ENCODE data around the gene ARHGEF28.

ARHGEF28 gene

DNA sequence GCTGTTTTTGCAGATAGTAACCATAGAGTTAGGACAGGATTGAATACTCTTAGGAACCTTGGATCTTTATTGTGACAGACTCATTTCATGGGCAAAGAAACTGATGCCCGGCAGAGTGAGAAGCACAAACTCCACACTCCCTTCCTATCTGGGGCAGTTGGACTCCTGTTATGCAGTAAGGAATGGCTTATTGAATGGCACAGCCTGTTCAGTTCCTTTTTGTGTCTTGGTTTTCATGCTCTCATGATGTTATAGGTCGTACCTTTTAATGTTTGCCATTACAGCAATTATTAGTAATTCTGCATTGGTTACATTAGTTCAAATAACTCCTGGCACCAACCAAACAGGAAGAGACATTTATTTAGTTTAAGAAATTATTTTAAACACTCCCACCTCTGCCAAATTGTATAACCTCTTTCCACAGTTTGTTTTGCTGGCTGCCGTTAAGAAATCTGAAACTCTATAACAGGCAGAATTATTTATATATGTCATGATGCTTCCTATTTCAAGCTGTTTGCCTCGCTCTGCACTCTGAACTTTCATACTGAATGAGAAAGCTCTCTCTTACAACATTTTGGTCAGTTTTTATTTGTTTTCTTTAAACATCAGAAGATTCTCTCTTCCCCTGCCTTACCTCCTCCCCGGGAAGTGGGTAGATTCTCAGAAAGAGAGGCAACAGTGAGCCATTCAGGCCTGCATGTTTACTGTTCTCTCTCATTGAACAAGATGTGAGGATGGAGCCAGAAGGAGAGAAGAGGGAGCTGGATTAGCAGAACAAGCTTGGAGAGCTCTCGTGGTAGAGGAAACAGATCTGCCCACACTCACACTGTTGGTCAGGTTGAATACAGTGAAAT is 144.4 kb downstream of the ARHGEF28 start:
- no peaks in the 10 kb centered on the region for H3K79me1 ChIP-seq (ENCODE audit: low read length)
- no peak overlapping the region for H4K8ac ChIP-seq (ENCODE audit: low read depth, low read length)
- H3K4ac ChIP-seq (ENCODE audit: low read depth, low read length): no peak overlapping the region
- no peak overlapping the region for H3K4me2 ChIP-seq (ENCODE audit: low read length)
- H2BK5ac ChIP-seq (ENCODE audit: low read depth, low read length, poor library complexity): no peak overlapping the region
- H3K9ac ChIP-seq (ENCODE audit: low read length): no peak overlapping the region
- H3K79me2 ChIP-seq (ENCODE audit: control insufficient read depth, insufficient read depth, low read length, poor library complexity): no peaks in the 10 kb centered on the region
- no peak overlapping the region for H3K4me3 ChIP-seq (ENCODE audit: low read depth, low read length)
- H3K23ac ChIP-seq (ENCODE audit: low read length): no peak overlapping the region
- H4K91ac ChIP-seq (ENCODE audit: low read depth, low read length): no peak overlapping the region
- no peak overlapping the region for H2BK120ac ChIP-seq (ENCODE audit: insufficient read depth, low read length, poor library complexity)
- H3K14ac ChIP-seq (ENCODE audit: low read length): no peak overlapping the region
- peaks cover 6% of the 10 kb centered on the region for H3K9me3 ChIP-seq (ENCODE audit: insufficient read depth, low read depth, low read length)
- H3K27ac ChIP-seq (ENCODE audit: low read depth, low read length): no peak overlapping the region
- no peak for DNase-seq
- no peak overlapping the region for H2AFZ ChIP-seq (ENCODE audit: insufficient read depth, low read length, poor library complexity)
- H2BK12ac ChIP-seq (ENCODE audit: low read length): no peak overlapping the region
- WGBS (ENCODE audit: extremely low coverage, insufficient coverage, insufficient read length): no CpG with 5 or more reads among the region's 6 CpGs
- H3K27me3 ChIP-seq (ENCODE audit: insufficient read depth, low read length): no peaks in the 10 kb centered on the region
- H3K18ac ChIP-seq (ENCODE audit: low read length): no peak overlapping the region
- no peak overlapping the region for H4K12ac ChIP-seq (ENCODE audit: low read depth, low read length)
- no peaks in the 10 kb centered on the region for H3K4me1 ChIP-seq (ENCODE audit: control insufficient read depth in 1 of 2, insufficient read depth in 2 of 2, low read length in 2 of 2)
- no peaks in the 10 kb centered on the region for H3K36me3 ChIP-seq (ENCODE audit: control insufficient read depth in 1 of 2, insufficient read depth in 2 of 2, low read length in 2 of 2)
- no peak overlapping the region for H2AK5ac ChIP-seq (ENCODE audit: low read length)

DNA sequence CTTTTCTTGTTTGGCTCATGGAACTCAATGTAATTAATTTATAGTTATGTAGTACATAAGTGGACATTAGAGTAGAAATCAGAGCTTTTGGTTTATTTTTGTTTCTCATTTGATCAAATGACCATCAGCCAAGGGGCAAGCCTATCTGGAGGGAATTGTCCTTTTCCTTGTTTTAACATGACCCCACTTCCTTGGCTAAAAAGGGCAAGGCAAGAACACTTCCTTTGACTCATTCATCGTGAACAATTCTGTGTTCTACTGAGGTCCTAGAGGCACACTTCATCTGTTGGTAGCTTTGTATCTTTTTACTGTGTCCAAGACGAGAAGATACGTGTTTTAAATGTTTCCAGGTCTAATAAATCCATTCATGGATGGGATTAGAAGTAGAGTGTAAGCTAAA is 148.9 kb downstream of the ARHGEF28 start:
- Histone ChIP-seq H3K4ac (ENCODE audit: low read depth, low read length) (no peak overlapping the region), H3K36me3 (ENCODE audit: control insufficient read depth in 1 of 2, insufficient read depth in 2 of 2, low read length in 2 of 2) (no peaks in the 10 kb centered on the region), H2BK12ac (ENCODE audit: low read length) (no peak overlapping the region), H2AFZ (ENCODE audit: insufficient read depth, low read length, poor library complexity) (no peak overlapping the region), H3K9ac (ENCODE audit: low read length) (no peak overlapping the region), H3K14ac (ENCODE audit: low read length) (no peak overlapping the region), H2BK120ac (ENCODE audit: insufficient read depth, low read length, poor library complexity) (no peak overlapping the region), H3K27ac (ENCODE audit: low read depth, low read length) (no peak overlapping the region), H3K23ac (ENCODE audit: low read length) (no peak overlapping the region), H3K9me3 (ENCODE audit: insufficient read depth, low read depth, low read length) (peaks cover 2% of the 10 kb centered on the region), H4K12ac (ENCODE audit: low read depth, low read length) (no peak overlapping the region), H3K27me3 (ENCODE audit: insufficient read depth, low read length) (no peaks in the 10 kb centered on the region), H3K79me2 (ENCODE audit: control insufficient read depth, insufficient read depth, low read length, poor library complexity) (no peaks in the 10 kb centered on the region), H3K18ac (ENCODE audit: low read length) (no peak overlapping the region), H2AK5ac (ENCODE audit: low read length) (no peak overlapping the region), H3K79me1 (ENCODE audit: low read length) (no peaks in the 10 kb centered on the region), H4K91ac (ENCODE audit: low read depth, low read length) (no peak overlapping the region), H3K4me3 (ENCODE audit: low read depth, low read length) (no peak overlapping the region), H3K4me2 (ENCODE audit: low read length) (no peak overlapping the region), H2BK5ac (ENCODE audit: low read depth, low read length, poor library complexity) (no peak overlapping the region), H4K8ac (ENCODE audit: low read depth, low read length) (no peak overlapping the region), H3K4me1 (ENCODE audit: control insufficient read depth in 1 of 2, insufficient read depth in 2 of 2, low read length in 2 of 2) (no peaks in the 10 kb centered on the region)
- no CpG with 5 or more reads among the region's 3 CpGs for WGBS (ENCODE audit: extremely low coverage, insufficient coverage, insufficient read length)
- DNase-seq: no peak

DNA sequence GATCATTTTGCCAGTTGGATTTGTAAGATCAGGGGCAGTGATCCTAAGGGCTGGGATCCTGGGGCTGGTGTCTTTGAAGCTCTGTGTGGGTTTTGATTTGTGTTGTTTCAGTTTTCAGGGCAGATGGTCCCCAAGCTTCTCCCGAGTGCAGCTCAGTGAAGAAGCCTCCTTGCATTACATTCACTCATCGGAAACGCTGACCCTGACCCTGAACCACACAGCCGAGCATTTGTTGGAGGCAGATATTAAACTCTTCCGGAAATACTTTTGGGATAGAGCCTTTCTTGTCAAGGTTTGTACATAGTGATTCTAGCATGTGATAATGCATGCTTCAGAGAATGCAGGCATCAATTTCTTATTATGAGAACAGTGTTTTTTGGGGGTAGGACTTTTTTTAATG is 150.4 kb downstream of the ARHGEF28 start:
- Histone ChIP-seq H2BK12ac (ENCODE audit: low read length) (no peak overlapping the region), H3K27ac (ENCODE audit: low read depth, low read length) (no peak overlapping the region), H4K12ac (ENCODE audit: low read depth, low read length) (no peak overlapping the region), H4K8ac (ENCODE audit: low read depth, low read length) (no peak overlapping the region), H3K23ac (ENCODE audit: low read length) (no peak overlapping the region), H3K36me3 (ENCODE audit: control insufficient read depth in 1 of 2, insufficient read depth in 2 of 2, low read length in 2 of 2) (no peaks in the 10 kb centered on the region), H2AK5ac (ENCODE audit: low read length) (no peak overlapping the region), H3K4me1 (ENCODE audit: control insufficient read depth in 1 of 2, insufficient read depth in 2 of 2, low read length in 2 of 2) (no peaks in the 10 kb centered on the region), H2BK120ac (ENCODE audit: insufficient read depth, low read length, poor library complexity) (no peak overlapping the region), H4K91ac (ENCODE audit: low read depth, low read length) (no peak overlapping the region), H3K14ac (ENCODE audit: low read length) (no peak overlapping the region), H3K4me2 (ENCODE audit: low read length) (no peak overlapping the region), H3K4me3 (ENCODE audit: low read depth, low read length) (no peak overlapping the region), H2AFZ (ENCODE audit: insufficient read depth, low read length, poor library complexity) (no peak overlapping the region), H3K79me2 (ENCODE audit: control insufficient read depth, insufficient read depth, low read length, poor library complexity) (no peaks in the 10 kb centered on the region), H2BK5ac (ENCODE audit: low read depth, low read length, poor library complexity) (no peak overlapping the region), H3K27me3 (ENCODE audit: insufficient read depth, low read length) (no peaks in the 10 kb centered on the region), H3K18ac (ENCODE audit: low read length) (no peak overlapping the region), H3K9me3 (ENCODE audit: insufficient read depth, low read depth, low read length) (peaks cover 2% of the 10 kb centered on the region), H3K9ac (ENCODE audit: low read length) (no peak overlapping the region), H3K79me1 (ENCODE audit: low read length) (no peaks in the 10 kb centered on the region), H3K4ac (ENCODE audit: low read depth, low read length) (no peak overlapping the region)
- no CpG with 5 or more reads among the region's 5 CpGs for WGBS (ENCODE audit: extremely low coverage, insufficient coverage, insufficient read length)
- DNase-seq: no peak

DNA sequence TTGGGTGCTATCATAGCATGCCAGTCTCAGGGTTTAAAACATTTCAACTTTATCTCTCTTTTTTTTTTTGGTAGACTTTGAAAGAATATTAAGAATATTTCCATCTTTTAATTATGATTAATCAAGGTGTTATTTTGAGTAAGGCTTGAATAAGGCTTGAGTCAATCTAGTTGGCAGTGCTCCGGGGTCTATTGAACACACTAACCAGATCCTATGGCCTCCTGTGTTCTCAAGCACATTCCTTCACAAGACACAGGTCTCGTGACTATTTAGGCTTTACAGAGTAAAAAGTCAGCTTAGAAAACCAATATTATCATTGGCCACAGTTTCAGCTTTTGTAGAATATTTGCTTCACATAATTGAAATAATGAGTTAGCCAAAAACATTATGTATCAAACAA is 151.2 kb downstream of the ARHGEF28 start:
- Histone ChIP-seq H3K27me3 (ENCODE audit: insufficient read depth, low read length) (no peaks in the 10 kb centered on the region), H3K79me1 (ENCODE audit: low read length) (no peaks in the 10 kb centered on the region), H2BK12ac (ENCODE audit: low read length) (no peak overlapping the region), H3K9ac (ENCODE audit: low read length) (no peak overlapping the region), H3K4ac (ENCODE audit: low read depth, low read length) (no peak overlapping the region), H2BK120ac (ENCODE audit: insufficient read depth, low read length, poor library complexity) (no peak overlapping the region), H3K79me2 (ENCODE audit: control insufficient read depth, insufficient read depth, low read length, poor library complexity) (no peaks in the 10 kb centered on the region), H2BK5ac (ENCODE audit: low read depth, low read length, poor library complexity) (no peak overlapping the region), H3K14ac (ENCODE audit: low read length) (no peak overlapping the region), H2AK5ac (ENCODE audit: low read length) (no peak overlapping the region), H3K36me3 (ENCODE audit: control insufficient read depth in 1 of 2, insufficient read depth in 2 of 2, low read length in 2 of 2) (no peaks in the 10 kb centered on the region), H4K12ac (ENCODE audit: low read depth, low read length) (no peak overlapping the region), H2AFZ (ENCODE audit: insufficient read depth, low read length, poor library complexity) (no peak overlapping the region), H3K23ac (ENCODE audit: low read length) (no peak overlapping the region), H4K91ac (ENCODE audit: low read depth, low read length) (no peak overlapping the region), H3K4me2 (ENCODE audit: low read length) (no peak overlapping the region), H3K27ac (ENCODE audit: low read depth, low read length) (no peak overlapping the region), H3K9me3 (ENCODE audit: insufficient read depth, low read depth, low read length) (peaks cover 2% of the 10 kb centered on the region), H3K4me3 (ENCODE audit: low read depth, low read length) (no peak overlapping the region), H3K18ac (ENCODE audit: low read length) (no peak overlapping the region), H3K4me1 (ENCODE audit: control insufficient read depth in 1 of 2, insufficient read depth in 2 of 2, low read length in 2 of 2) (no peaks in the 10 kb centered on the region), H4K8ac (ENCODE audit: low read depth, low read length) (no peak overlapping the region)
- no CpG with 5 or more reads among the region's 2 CpGs for WGBS (ENCODE audit: extremely low coverage, insufficient coverage, insufficient read length)
- no peak for DNase-seq

Data from trophoblast cell (in vitro differentiated cells and primary cell).